Erythroblast (primary cell): ENCODE measurements around the gene OLFM1.

Experiments used
- DNase-seq, 2 experiments: peaks; one replicate each; lab custom pipeline; 2025; lab: John Stamatoyannopoulos, UW
- GATA1 ChIP-seq: IDR thresholded peaks from 2 replicates; pipeline ENCODE4 v1.6.1; 2011; ENCODE audit warnings: low read depth, mild to moderate bottlenecking, control low read depth, low read length, moderate library complexity
- POLR2A ChIP-seq: IDR thresholded peaks from 2 replicates; pipeline ENCODE4 v1.6.1; 2011; ENCODE audit warnings: mild to moderate bottlenecking, low read length

The OLFM1 gene

DNA sequence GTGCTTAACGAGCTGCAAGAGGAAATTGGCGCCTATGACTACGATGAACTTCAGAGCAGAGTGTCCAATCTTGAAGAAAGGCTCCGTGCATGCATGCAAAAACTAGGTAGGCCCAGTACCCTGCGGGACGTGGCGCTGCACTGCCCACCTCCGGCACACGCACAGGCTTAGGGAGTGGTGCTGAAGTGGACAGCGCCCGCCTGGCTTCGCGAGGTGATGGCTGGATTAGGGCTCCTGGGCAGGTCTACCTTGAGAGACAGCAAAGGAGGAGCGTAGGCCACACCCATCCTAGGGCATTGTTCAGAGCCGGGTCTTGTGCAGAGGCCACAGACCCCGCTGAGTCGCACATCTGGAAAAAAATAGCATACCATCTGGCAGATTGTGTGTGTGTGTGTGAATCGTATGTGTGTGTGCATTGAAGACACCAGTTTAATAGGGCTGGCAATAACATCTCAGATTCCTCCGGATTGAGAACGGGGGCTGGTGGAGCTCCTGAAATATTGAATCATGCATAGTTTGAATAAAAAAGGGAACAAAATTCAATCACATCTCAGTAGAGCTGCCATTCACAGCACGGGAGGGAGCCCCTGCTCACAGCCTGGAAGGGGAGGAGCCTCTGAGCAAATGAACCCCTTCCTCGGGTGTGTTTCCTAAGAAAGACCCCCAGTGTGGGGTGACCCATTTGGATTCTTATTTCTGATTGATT lies 11.1 kb downstream of the OLFM1 start:
- DNase-seq: peak; percentile 11 to 13
- no peak for TF ChIP-seq POLR2A
- no peak for TF ChIP-seq GATA1

DNA sequence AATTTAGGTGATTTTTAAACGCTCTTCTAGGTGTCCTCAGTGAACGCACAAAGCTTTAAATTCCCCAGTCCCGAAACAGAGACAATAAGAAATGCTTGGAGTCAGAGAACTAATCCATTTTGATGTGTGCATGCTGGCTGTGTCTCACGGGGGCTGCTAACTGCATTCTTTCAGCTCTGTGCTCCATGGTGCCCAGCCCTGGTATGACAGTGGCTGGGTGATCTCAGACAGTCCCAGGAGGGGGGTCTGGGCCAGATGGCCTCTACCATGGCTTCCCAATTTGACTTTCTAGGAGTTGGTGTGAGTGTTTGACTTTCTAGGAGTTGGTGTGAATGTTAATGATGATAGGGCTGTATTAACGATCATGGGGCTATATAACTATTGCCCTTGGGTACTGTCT lies 12.1 kb downstream of the OLFM1 start:
- TF ChIP-seq GATA1: no peak
- TF ChIP-seq POLR2A: no peak
- no peak for DNase-seq

DNA sequence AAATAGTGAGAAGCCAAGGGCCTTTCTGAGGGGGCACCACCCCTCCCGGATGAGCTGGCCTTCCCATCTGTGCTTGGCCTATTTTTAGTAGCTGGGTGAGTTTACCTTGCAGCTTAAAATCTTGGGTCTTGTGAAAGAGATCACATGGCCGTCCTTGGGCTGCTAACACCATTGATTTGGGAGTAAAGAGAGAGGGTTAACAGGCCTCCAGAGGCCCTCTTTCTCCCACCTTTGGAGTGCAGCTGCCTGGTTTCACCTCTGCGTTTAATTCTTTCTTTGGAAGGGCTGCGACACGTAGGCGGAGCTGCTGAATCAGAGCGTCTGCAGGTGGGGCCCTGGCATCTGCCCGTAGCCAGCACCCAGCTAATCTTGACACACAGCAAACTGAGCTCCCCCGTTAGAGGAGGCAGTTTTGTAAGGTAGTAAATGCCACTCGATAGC lies 12.8 kb downstream of the OLFM1 start:
- no peak for TF ChIP-seq POLR2A
- DNase-seq: no peak

DNA sequence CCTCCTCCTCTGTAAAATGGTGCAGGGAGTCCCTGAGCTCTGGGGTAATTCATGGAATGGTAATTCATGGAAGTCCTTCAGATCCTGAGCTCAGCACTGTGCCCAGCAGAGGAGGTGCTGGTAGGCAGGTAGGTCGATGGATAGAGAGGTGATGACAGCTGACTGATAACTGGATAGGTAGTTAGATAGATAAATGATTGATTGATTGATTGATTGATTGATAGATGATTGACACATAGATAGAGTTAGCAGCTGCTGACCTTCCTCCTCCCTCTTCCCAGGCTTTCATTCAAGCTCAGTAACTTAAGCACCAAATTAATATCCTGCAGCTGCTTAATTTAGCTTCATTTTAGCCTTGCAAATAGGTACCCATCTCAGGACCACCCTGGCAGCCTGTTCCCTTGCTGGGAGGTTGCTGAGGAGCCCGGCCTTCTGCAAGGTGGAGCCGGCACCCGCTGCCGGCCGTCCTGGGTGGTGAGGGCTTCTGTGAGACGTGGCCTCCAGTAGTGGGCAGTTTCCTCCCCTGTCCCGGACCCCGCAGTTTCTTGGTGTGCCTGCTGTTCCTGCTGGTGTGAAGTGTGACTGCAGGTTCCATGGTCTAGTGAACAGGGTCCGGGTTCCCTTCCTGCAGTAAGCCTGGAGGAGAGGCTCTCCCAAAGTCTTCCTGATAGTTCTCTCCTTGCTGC lies 13.4 kb downstream of the OLFM1 start:
- no peak for DNase-seq
- TF ChIP-seq POLR2A (no peak), GATA1 (no peak)

DNA sequence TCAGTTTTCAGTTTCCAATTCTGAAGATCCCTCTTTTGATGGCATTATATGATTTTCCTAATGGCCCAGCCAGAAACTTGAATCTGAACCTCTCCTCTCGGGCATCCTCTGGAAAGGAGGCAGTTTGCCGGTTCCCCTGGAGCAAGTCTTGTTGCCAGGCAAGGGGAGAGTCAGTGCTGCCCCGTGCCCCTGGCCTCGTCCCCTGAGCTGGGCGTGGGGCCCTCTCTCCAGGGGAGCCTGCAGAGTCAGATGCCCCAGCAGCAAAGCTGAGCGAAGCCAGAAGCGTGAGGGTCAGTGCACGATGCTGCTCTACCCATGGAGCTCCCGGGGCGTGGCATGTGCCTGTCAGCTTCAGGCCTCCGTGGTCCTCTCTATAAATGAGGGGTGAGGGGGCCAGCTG lies 14.0 kb downstream of the OLFM1 start:
- no peak for TF ChIP-seq GATA1
- no peak for TF ChIP-seq POLR2A
- DNase-seq: no peak

DNA sequence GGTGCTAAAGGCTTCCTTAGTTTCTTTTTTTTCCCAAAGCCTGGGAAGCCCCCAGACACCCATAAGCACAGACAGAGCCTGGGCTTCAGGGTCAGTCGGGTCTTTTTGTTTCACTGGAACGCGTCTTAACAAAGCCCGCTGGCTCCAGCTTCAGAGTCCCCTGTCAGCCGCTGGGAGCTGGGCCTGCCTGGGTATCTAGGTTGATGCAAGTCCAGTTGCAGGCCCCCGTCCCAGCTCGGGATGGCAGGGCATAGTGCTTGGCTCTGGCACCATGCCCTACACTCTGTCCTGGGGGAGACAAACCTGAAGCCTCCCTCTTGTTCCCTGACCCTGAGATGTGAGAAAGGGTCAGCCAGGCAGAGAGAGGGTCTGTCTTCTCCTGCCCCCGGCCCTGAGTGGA lies 14.5 kb downstream of the OLFM1 start:
- DNase-seq: no peak
- no peak for TF ChIP-seq GATA1
- no peak for TF ChIP-seq POLR2A

DNA sequence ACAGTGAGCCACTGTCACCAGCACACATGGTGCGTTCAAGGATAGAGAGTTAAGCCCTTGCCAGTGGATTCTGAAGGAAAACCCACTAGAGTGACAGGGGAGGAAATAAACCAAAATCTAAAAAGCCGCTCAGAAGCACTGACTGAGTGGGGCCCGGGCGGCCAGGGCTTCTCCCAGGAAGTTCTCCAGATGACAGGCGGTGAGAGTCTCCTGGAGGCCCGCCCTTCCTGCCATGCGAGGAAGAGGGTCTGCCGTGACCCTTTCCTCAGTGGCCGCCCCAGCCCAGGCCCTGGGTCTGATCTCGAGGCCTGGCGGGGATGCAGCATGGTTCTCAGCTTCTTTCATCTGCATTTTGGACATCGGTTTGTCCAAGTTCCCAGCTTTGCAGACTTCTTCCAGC lies 14.9 kb downstream of the OLFM1 start:
- no peak for TF ChIP-seq POLR2A
- no peak for TF ChIP-seq GATA1
- DNase-seq: no peak

DNA sequence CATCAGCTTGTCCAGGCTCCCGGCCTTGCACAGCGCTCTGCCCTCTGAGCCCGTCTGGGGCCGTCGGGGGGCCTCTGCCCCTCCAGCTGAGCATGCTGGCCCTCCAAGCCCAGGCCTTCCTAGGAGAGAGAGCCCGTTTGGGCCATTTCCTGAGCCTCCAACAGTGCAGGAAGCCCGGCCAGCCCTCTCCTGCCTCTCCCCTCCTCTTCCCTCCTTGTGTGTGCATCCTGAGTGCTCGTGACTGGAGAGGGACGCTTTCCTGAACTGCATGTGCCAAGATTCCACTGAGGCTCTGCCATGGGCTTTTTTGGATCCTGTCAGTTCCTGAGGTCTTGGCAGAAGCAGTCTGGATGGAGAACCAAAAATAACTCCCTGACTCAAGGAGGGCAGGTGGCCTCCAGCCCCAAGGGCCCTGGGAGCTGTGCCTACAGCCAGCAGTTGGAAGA lies 15.6 kb downstream of the OLFM1 start:
- TF ChIP-seq POLR2A (no peak), GATA1 (no peak)

DNA sequence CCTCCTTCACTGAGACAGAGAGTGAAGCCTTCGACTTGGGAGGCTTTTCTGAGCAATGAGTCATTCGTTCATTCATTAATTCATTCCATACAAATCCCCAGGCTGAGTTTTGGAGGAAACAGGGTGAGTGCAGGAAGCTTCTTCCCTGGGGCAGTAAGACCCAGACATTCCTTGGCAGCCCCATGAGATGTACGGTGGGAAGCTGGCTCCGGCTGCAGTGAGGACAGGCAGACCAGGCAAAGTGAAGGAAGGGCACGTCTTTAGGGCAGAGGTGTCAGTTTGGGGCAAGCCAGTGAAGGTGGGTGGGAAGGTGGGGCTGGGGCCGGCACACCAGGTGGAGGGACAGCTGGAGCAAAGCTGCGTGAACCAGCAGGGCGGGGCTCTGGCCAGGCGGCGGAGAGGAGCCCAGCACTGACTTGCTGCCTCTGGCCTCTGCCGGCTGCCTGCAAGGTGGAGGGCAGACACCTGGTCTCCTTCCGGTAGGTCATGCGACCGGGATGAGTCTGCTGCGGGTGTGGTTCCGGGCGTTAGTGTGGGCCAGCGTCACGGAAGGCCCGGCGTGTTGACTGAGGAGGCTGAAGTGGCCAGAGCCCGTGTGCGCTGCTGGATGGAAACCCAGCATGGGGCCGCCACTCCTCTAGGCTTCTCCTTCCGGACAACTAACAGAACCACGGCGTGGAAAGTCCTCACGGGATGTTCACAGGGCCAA lies 16.6 kb downstream of the OLFM1 start:
- no peak for DNase-seq
- TF ChIP-seq POLR2A (no peak), GATA1 (no peak)

More for the DNA sequence above, 15.6 kb downstream of the OLFM1 start:
- DNase-seq: no peak

DNA sequence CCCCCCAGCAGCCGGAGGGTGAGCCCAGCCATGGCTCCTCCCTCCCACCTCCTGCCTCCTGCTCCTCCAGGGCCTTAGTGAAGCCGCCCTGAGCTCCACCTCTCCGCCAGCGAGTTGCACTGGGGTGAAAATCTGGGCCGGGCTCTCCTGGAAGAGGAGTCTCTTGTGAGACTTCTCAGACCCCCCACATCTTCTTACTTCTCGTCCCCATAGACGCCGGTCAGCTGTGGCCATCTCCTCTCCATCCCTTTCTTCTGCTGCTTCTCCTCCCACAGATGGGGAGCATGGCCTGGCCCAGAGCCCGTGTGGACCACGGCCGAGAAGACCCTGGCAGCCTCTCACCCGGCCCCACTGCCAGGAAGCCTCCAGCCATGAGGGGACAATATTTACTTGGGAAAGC lies 17.3 kb downstream of the OLFM1 start:
- no peak for DNase-seq
- TF ChIP-seq GATA1 (no peak), POLR2A (no peak)

DNA sequence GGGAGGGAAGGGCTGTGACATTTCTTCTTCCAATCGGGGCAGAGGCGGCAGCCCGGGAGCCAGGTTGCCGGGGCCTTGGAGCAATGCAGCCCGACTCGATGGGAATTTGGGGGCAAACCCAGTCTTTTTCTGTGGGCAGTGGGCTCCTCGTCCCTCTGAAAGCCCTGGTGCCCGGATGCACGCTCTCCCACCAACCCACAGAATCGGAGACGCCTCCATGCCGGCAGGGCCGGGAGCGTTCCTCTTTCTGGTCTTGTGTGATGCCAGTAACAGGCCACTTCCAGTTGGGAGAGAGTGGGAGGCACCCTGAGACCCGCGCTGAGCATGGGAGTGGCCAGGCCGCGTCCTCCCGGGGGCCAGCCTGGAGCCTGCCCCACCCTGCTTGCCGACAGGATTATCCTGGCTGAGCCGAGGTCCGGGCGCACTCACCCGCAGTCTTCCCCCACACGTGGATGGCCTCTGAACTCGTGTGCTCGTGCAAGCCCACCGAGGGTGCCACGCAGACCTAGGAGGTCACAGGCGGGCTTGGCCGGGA lies 17.8 kb downstream of the OLFM1 start:
- TF ChIP-seq POLR2A: no peak
- TF ChIP-seq GATA1: no peak
- DNase-seq: no peak

DNA sequence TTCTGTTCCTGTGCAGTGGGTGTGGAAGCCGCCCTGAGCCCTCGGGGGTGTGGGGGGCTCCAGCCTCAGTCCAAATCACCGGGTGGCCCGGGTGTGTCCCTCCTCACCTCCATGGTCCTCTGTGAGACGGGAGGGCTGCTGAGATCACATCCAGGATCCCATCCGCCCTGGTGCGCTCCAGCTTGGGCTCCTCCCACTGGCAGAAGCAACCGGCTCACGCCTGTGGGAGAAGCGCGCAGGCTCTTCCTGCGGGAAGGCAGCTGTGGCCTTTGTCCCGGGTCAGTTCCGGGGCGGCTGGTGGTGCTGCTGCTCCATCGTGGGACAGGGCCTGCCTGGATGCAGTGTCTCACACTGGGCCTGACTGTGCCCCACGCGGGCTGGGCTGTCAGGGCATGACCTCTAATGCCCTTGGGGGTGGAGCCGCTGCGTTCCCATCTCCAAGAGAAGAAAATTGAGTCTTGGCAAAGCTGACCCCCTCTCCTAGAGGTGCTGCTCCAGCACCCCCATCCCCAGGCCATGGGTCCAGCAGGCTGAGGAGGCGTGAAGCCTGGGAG lies 18.5 kb downstream of the OLFM1 start:
- DNase-seq: no peak
- TF ChIP-seq GATA1 (no peak), POLR2A (no peak)

DNA sequence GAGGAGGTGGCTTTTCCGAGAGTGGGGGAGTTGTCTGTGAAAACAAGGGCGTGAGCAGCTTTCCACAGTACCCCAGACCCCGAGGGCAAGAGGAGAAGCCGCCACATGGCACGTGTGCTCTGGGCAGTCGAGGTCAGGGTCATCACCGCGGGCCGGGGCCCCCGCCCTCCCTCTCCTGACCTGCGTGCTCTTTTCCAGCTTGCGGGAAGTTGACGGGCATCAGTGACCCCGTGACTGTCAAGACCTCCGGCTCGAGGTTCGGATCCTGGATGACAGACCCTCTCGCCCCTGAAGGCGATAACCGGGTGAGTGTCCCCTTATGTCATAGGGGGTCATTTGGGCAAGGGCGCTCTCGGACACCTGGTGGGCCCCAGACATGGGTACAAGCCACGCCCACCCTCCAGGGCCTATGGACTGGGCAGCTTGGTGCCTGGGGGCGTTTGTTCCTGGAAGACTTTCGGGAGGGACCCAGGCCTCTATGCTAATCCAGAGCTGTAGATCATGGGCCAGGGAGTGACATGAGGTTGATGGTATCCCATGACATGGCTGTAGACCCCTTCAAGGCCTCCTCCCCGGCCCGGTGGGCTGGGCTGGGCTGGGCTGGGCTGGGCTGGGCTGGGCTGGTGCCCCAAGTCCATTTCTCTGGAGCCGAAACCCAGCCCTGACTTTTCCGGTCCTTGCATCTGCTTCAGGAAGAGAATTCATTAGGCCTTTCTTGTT lies 19.2 kb downstream of the OLFM1 start:
- TF ChIP-seq POLR2A (no peak), GATA1 (no peak)
- DNase-seq: no peak
